Epithelial cell of esophagus (primary cell): ENCODE results near the gene ZNF827.

Experiments
- DNase-seq: peaks from one replicate; pipeline ENCODE4 v3.0.0; 2010; ENCODE audit warnings: low read depth
- H3K4me3 ChIP-seq: 2 replicates; pipeline ENCODE4 v1.5.1; 2011; ENCODE audit warnings: mild to moderate bottlenecking, low read length, control low read depth
- CTCF ChIP-seq: IDR thresholded peaks from 2 replicates; pipeline ENCODE4 v1.5.1; 2011; ENCODE audit warnings: low read depth, mild to moderate bottlenecking, low read length, control low read depth, inconsistent platforms; ENCODE audit not compliant: insufficient read depth; ENCODE audit errors: missing control alignments

The ZNF827 gene

GRCh38 chr4:145865274-145865941, 73.2 kb downstream of the ZNF827 start:
- no peak for DNase-seq
- TF ChIP-seq CTCF, result no peak
- H3K4me3 ChIP-seq, result no peak overlapping the region

- H3K4me3 ChIP-seq, result no peak overlapping the region
- TF ChIP-seq CTCF, result no peak
- DNase-seq, result no peak
These were observed 75.4 kb downstream of the ZNF827 start for GRCh38 chr4:145863191-145863590.

- DNase-seq, result no peak
- TF ChIP-seq CTCF, result no peak
- no peak overlapping the region for H3K4me3 ChIP-seq
These were observed 77.0 kb downstream of the ZNF827 start for GRCh38 chr4:145861336-145862318.

- TF ChIP-seq CTCF, result no peak
- no peak for DNase-seq
These were observed 77.7 kb downstream of the ZNF827 start for GRCh38 chr4:145860897-145861296.

GRCh38 chr4:145860446-145860845, 78.2 kb downstream of the ZNF827 start:
- no peak for TF ChIP-seq CTCF
- no peak overlapping the region for H3K4me3 ChIP-seq
- DNase-seq, result no peak

More at GRCh38 chr4:145860897-145861296, 77.7 kb downstream of the ZNF827 start:
- H3K4me3 ChIP-seq, result no peak overlapping the region

GRCh38 chr4:145859926-145860325, 78.7 kb downstream of the ZNF827 start:
- H3K4me3 ChIP-seq, result no peak overlapping the region
- DNase-seq, result no peak
- no peak for TF ChIP-seq CTCF
